COR-L47 (cell line): ENCODE results near the gene JOSD2.
A peak's percentile ranks its signal among the peaks of the same experiment; 100 is the strongest.

Experiments used
- DNase-seq: peaks from one replicate; lab custom pipeline; 2025; lab: John Stamatoyannopoulos, UW

The JOSD2 gene

GRCh38 chr19:50514346-50515167 is 3.6 kb upstream of the JOSD2 start:
- DNase-seq, result peak; percentile 73

DNA sequence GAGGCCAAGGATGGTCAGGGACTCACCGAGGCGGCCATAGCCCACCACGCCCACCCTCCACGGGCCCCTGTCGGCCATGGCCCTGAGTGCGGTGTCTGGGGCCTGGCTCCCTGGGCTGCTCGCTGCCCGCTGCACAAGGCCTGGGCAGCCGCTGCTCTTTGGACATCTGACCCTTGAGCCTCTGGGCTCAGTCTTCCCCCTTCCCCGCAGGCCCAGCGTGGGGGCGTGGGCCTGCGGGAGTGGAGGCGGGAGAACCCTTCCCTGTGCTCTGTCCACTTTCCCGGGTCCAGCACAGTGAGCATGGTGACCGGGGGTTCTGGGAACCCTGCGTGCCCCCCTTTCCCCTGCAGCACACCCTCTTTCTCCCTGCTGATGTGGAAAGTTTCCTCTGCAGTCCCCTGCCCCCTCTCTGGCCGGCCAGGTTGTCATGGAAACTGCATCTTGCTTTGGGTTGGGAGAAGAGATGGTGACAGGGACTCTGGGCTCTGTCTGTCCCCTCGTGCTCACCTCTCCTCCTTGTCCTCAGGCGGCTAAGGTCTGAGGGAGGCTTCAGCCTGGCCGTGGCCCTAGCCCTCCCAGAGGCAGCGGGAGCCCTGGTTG is 2.9 kb upstream of the JOSD2 start, which contains the start of gene ASPDH:
TSS of gene ASPDH (minus strand) at position 168 of the 600 bp plus-strand sequence. CDS start at position 78, 90 bp downstream.
- DNase-seq, result no peak

GRCh38 chr19:50512999-50513745 is 2.2 kb upstream of the JOSD2 start:
- no peak for DNase-seq

GRCh38 chr19:50512112-50512998 is 1.4 kb upstream of the JOSD2 start:
- DNase-seq, result no peak

GRCh38 chr19:50510700-50511068 is 307 bp downstream of the JOSD2 start:
- peak; percentile 97 for DNase-seq

DNA sequence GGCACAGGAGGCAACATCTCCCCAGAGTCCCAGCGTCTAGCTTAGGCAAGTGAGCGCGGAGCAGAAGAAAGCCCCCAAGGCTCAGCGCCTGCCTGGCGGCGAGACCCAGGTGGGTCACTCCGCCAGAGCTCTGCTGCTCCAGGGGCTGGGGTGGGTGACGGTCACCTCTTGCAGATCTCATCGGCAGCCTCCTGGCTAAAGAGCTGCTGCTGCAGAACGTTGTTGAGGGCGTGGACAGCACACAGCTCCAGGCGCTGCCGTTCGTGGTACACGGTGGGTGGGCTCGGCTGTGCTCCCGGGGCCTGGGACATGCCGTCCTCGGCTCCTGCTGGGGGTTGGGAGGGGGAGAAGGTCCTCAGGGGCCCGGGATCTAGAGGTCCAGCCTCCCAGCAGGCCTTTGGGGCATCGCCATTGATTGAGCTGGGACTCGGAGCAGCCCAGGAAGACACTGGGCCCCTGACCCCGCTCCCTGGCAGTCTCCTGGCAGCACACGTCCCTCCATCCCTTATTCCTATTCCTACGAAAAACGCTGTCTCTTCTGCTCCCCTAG is 795 bp downstream of the JOSD2 start:
- no peak for DNase-seq

- DNase-seq, result no peak
These were observed 1.6 kb downstream of the JOSD2 start for GRCh38 chr19:50509366-50509765.

GRCh38 chr19:50508843-50509190 is 2.2 kb downstream of the JOSD2 start:
- DNase-seq, result no peak

GRCh38 chr19:50507376-50507775 is 3.6 kb downstream of the JOSD2 start:
- DNase-seq, result no peak

- no peak for DNase-seq
These were observed 4.3 kb downstream of the JOSD2 start for GRCh38 chr19:50506700-50507099.

- no peak for DNase-seq
These were observed 5.0 kb downstream of the JOSD2 start for GRCh38 chr19:50505856-50506611.

DNA sequence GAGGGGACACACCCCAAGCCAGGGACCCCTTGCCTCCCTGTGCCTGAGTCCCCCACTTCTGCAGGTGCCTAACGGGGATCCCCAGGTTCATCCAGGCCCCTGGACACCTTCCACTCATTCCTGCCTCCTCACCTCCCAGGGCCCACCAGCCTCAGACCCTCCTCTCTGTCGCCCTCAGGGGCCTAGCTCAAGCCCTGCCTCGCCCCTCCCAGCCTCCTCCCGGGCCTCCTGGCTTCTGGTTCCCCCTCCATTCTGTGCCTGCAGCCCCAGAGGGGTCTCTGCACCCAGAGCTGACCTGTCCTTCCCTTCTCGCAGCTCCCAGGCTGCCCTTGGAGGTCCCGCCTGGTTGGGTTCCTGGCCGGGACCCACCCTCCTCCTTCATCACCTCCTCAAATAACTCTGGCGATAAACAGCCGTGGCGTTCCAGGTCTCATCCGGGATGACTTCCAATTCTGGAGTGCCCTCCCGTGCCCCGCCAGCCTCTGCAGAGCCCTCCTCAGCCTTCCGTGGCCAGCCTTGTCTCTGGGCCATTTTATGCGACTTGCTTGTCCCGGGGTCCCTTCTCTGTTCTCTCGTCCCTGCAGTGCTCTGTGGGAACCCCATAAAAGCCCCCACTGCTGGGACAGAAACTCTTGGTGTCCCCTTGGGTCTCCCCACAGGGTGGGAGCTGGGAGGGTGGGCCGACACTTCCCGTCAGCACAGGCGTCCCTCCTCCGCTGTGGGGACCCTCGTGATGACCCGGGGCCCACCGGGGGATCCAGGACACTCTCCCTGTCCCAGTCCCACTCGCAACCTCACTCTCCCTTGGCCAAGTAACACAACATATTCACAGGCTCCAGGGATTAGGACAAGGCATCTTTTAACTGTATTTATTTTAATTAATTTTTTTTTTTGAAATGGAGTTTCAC is 9.2 kb downstream of the JOSD2 start:
- DNase-seq, result no peak

GRCh38 chr19:50501186-50501567 is 9.8 kb downstream of the JOSD2 start:
- no peak for DNase-seq

- DNase-seq, result no peak
These were observed 10.2 kb downstream of the JOSD2 start for GRCh38 chr19:50500753-50501151.

DNA sequence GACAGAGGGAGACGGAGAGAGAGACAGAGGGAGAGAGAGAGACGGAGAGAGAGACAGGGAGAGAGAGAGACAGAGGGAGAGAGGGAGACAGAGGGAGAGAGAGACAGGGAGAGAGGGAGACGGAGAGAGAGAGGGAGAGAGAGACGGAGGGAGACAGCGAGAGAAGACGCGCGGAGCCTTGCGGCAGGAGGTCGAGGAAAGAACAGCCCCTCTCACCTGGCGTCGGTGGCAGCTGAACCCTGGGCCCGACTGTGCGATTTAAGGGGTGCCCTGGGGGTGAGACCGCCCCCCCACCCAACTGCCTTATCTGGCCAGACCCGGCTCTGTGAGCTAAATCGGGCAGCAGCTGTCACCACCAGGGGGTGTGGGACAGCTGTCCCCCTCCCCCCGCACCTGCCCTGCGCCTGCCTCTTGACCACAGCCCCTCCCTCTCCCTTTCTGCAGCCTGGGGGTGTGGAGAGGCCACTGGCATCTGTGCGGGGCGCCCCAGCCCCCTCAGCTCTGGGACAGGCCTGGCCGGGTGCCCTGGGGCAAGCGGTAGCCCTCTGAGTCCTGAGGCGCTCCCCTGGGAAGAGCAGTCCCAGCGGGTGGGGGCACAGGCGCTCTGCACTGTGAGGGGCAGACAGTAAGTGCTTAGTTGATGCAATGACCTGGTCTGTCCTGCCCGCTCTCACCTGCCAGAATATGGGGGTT is 10.8 kb downstream of the JOSD2 start:
- DNase-seq, result peak; percentile 55

GRCh38 chr19:50498219-50499056 is 12.6 kb downstream of the JOSD2 start:
- no peak for DNase-seq

- DNase-seq, result no peak
These were observed 14.0 kb downstream of the JOSD2 start for GRCh38 chr19:50497022-50497405.
